SK-N-MC (cell line): ENCODE results near the gene MPPED2.

Experiments used
- EZH2 ChIP-seq: fragments of 200-600 bp; sonication (generic); IDR thresholded peaks from one replicate; pipeline ENCODE4 v1.6.1; 2017; ENCODE audit warnings: antibody characterized with exemption
- POLR2AphosphoS5 ChIP-seq: IDR thresholded peaks from 2 replicates; pipeline ENCODE4 v1.6.1; 2012; ENCODE audit warnings: mild to moderate bottlenecking, low read depth, low read length, borderline replicate concordance

- TF ChIP-seq EZH2 (no peak), POLR2AphosphoS5 (no peak)
Observed at GRCh38 chr11:30603357-30603756, 17.2 kb upstream of the MPPED2 start.
